GM23248 (cell line): ENCODE data around the gene USP6NL. TPM values are rescaled to one million over a fixed set of nuclear protein-coding genes. Genes with fewer than 3 reads are reported as not detected.

Experiments used
- DNase-seq: peaks from one replicate; pipeline ENCODE4 v3.0.0-alpha.2; 2015
- H2AFZ ChIP-seq: fragments of 200-600 bp; sonication (generic); 2 replicates; pipeline ENCODE4 v1.6.1; 2016; ENCODE audit warnings: antibody characterized with exemption
- H3F3A ChIP-seq: fragments of 200-600 bp; sonication (generic); 2 replicates; pipeline ENCODE4 v1.6.1; 2016; ENCODE audit warnings: mild to moderate bottlenecking, antibody characterized with exemption, mixed run types; ENCODE audit not compliant: insufficient read depth
- H3K27ac ChIP-seq: fragments of 200-600 bp; sonication (generic); 2 replicates; pipeline ENCODE4 v1.5.1; 2016; ENCODE audit warnings: mild to moderate bottlenecking
- H3K27me3 ChIP-seq: fragments of 200-600 bp; sonication (generic); replicated peaks from 2 replicates; pipeline ENCODE4 v1.6.1; 2016; ENCODE audit warnings: mild to moderate bottlenecking; ENCODE audit not compliant: insufficient read depth
- H3K36me3 ChIP-seq: fragments of 200-600 bp; sonication (generic); 2 replicates; pipeline ENCODE4 v1.6.1; 2016; ENCODE audit warnings: low read depth, mild to moderate bottlenecking
- H3K4me1 ChIP-seq: fragments of 200-600 bp; sonication (generic); 2 replicates; pipeline ENCODE4 v1.6.1; 2016; ENCODE audit warnings: mild to moderate bottlenecking; ENCODE audit not compliant: insufficient read depth
- H3K4me2 ChIP-seq: fragments of 200-600 bp; sonication (generic); one replicate; pipeline ENCODE4 v1.6.1; 2016; ENCODE audit warnings: mild to moderate bottlenecking; ENCODE audit not compliant: unreplicated experiment
- H3K4me3 ChIP-seq: fragments of 200-600 bp; sonication (generic); 2 replicates; pipeline ENCODE4 v1.5.1; 2016; ENCODE audit warnings: mild to moderate bottlenecking
- H3K79me2 ChIP-seq: fragments of 200-600 bp; sonication (generic); 2 replicates; pipeline ENCODE4 v1.6.1; 2016; ENCODE audit warnings: mild to moderate bottlenecking; ENCODE audit not compliant: insufficient read depth
- H3K9ac ChIP-seq: fragments of 200-600 bp; sonication (generic); 2 replicates; pipeline ENCODE4 v1.6.1; 2016; ENCODE audit warnings: mild to moderate bottlenecking
- H3K9me2 ChIP-seq: fragments of 200-600 bp; sonication (generic); 2 replicates; pipeline ENCODE4 v1.6.1; 2016; ENCODE audit warnings: mixed run types, mild to moderate bottlenecking, moderate library complexity; ENCODE audit not compliant: insufficient read depth
- H3K9me3 ChIP-seq: fragments of 200-600 bp; sonication (generic); one replicate; pipeline ENCODE4 v1.6.1; 2017; ENCODE audit warnings: low read depth
- H4K20me1 ChIP-seq: fragments of 200-600 bp; sonication (generic); 2 replicates; pipeline ENCODE4 v1.6.0; 2016; ENCODE audit not compliant: insufficient read depth
- EZH2 ChIP-seq: fragments of 200-600 bp; sonication (generic); IDR thresholded peaks from 2 replicates; pipeline ENCODE4 v1.6.1; 2018; ENCODE audit warnings: antibody characterized with exemption, mild to moderate bottlenecking; ENCODE audit not compliant: insufficient read depth, poor library complexity, severe bottlenecking
- EZH2phosphoT487 ChIP-seq: fragments of 200-600 bp; sonication (generic); IDR thresholded peaks from 2 replicates; pipeline ENCODE4 v1.6.1; 2018; ENCODE audit warnings: antibody characterized with exemption, moderate library complexity, mild to moderate bottlenecking, low read depth; ENCODE audit not compliant: insufficient read depth
- WGBS, 2 experiments: methylation state at CpG; one replicate each; pipeline ENCODE4 v1.1.6; 2015 to 2017; ENCODE audit warnings: low lambda C conversion rate in 2 of 2, low coverage in 1 of 2; ENCODE audit errors: missing lambda C conversion rate in 2 of 2; 5-methylcytosine and 5-hydroxymethylcytosine counted together
- in situ Hi-C: fragments of 300-500 bp; cut with MboI; formaldehyde crosslinking; loops from 2 replicates; pipeline ENCODE4 v1.15.0; 2020
- polyA plus RNA-seq: library from polyadenylated mRNA; unstranded; fragments of >200 nt; fragmentation: Nextera tagmentation; extraction: Ambion mirVana; gene quantifications from 2 replicates; pipeline ENCODE4 v1.2.1, GENCODE V29; 2016
- total RNA-seq: library from RNA; depleted of rRNA; stranded (reverse); fragments of >200 nt; shearing (Covaris generic); gene quantifications from 2 replicates; pipeline ENCODE4 v1.2.3, GENCODE V29; 2014

USP6NL gene
- total and polyA plus RNA-seq, 2 experiments from 2014 or later, result 4.4 to 9.2 TPM

DNA sequence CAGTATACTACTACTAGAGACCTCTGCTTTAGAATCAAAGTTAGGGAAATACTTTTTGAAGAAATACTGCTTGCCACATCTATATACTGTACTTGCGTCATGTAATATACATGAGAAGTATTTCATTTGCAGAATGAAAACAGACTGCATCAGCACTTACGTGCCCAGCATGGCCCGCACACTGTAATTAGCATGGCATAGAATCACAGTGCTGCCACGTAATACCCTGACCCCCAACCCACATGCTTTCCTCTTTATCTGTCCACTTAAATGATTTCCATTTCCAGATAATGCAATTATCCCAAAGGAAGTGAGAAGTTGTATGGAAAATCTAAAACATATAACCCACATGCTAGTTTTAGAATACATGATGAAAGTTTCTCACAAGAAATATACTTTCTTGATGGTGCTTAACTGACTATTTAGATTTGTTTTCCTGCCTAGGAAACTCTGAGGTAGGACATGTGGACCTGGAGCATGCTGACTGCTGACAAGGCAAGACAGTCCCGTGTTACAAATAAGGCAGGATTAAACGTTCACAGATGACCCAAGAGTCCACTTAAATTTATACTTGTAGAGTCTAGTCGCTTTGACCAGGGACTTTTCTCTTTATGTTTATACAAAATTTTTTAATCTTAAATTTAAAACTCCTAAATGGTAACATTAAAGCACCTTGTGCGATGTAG lies 12.6 kb downstream of the USP6NL start:
- no peak for DNase-seq
- TF ChIP-seq EZH2, result no peak
- no peak for TF ChIP-seq EZH2phosphoT487
- Histone ChIP-seq H3K27ac (no peak overlapping the region), H3K36me3 (no peaks in the 10 kb centered on the region), H3K9me3 (no peaks in the 10 kb centered on the region), H3F3A (no peaks in the 10 kb centered on the region), H2AFZ (no peak overlapping the region), H4K20me1 (no peaks in the 10 kb centered on the region), H3K4me3 (no peak overlapping the region), H3K4me2 (no peak overlapping the region), H3K27me3 (no peaks in the 10 kb centered on the region), H3K79me2 (peaks cover 60% of the 10 kb centered on the region), H3K4me1 (peaks cover 6% of the 10 kb centered on the region; the same call in 1 of the 2 replicates), H3K9ac (no peak overlapping the region), H3K9me2 (no peaks in the 10 kb centered on the region)
- in situ Hi-C loops, result no loop called here
- WGBS, 2 experiments, result 84 to 86% methylated on average over 8 of the region's 8 CpGs

- Histone ChIP-seq H3K9me3 (no peaks in the 10 kb centered on the region), H3K4me3 (no peak overlapping the region), H3K9me2 (no peaks in the 10 kb centered on the region), H3K4me1 (peaks cover 6% of the 10 kb centered on the region; the same call in 1 of the 2 replicates), H3F3A (no peaks in the 10 kb centered on the region), H4K20me1 (no peaks in the 10 kb centered on the region), H3K27ac (no peak overlapping the region), H2AFZ (no peak overlapping the region), H3K4me2 (no peak overlapping the region), H3K27me3 (no peaks in the 10 kb centered on the region), H3K36me3 (no peaks in the 10 kb centered on the region), H3K79me2 (peaks cover 52% of the 10 kb centered on the region), H3K9ac (no peak overlapping the region)
- TF ChIP-seq EZH2 (no peak), EZH2phosphoT487 (no peak)
- 93 to 98% methylated on average over 3 of the region's 3 CpGs for WGBS, 2 experiments
- in situ Hi-C loops, result no loop called here
- no peak for DNase-seq
Observed at GRCh38 chr10:11597470-11597869, 14.0 kb downstream of the USP6NL start.

DNA sequence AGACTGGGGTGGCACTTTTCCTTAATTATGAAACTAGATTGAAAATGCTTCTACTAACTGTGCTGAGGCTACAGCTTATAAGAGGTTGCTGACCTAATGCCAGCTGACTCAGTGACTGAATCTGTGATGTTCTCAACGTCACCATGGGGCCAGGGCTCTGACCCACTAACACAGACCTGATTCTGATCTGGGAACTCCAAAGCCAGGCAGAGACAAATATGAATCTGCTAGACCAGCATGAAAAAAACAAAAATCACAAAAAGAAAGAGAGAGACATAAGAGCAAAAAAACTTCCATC lies 16.1 kb downstream of the USP6NL start:
- peak overlapping the region; percentile 10 for H3K4me2 ChIP-seq
- in situ Hi-C loops, result no loop called here

GRCh38 chr10:11594589-11595394 lies 16.7 kb downstream of the USP6NL start:
- in situ Hi-C loops, result no loop called here

More for the DNA sequence above, 16.1 kb downstream of the USP6NL start:
- Histone ChIP-seq H3F3A (no peaks in the 10 kb centered on the region), H3K9me3 (no peaks in the 10 kb centered on the region), H4K20me1 (no peaks in the 10 kb centered on the region), H3K9ac (no peak overlapping the region), H3K4me1 (peaks cover 6% of the 10 kb centered on the region; the same call in 1 of the 2 replicates), H2AFZ (no peak overlapping the region), H3K27ac (no peak overlapping the region), H3K4me3 (no peak overlapping the region), H3K9me2 (no peaks in the 10 kb centered on the region), H3K79me2 (peaks cover 31% of the 10 kb centered on the region), H3K36me3 (no peaks in the 10 kb centered on the region), H3K27me3 (no peaks in the 10 kb centered on the region)
- 0 to 11% methylated on average over 1 of the region's 1 CpG for WGBS, 2 experiments
- DNase-seq, result peak; percentile 86
- no peak for TF ChIP-seq EZH2
- TF ChIP-seq EZH2phosphoT487, result no peak

More at GRCh38 chr10:11594589-11595394, 16.7 kb downstream of the USP6NL start:
- H4K20me1 ChIP-seq, result no peaks in the 10 kb centered on the region
- no peaks in the 10 kb centered on the region for H3K36me3 ChIP-seq
- no peaks in the 10 kb centered on the region for H3K9me2 ChIP-seq
- no peak overlapping the region for H3K4me3 ChIP-seq
- TF ChIP-seq EZH2 (no peak), EZH2phosphoT487 (no peak)
- H3K4me1 ChIP-seq, result peaks cover 6% of the 10 kb centered on the region; the same call in 1 of the 2 replicates
- no peak overlapping the region for H2AFZ ChIP-seq
- no peaks in the 10 kb centered on the region for H3K9me3 ChIP-seq
- H3K27ac ChIP-seq, result no peak overlapping the region
- peaks cover 30% of the 10 kb centered on the region for H3K79me2 ChIP-seq
- no peaks in the 10 kb centered on the region for H3F3A ChIP-seq
- DNase-seq, result no peak
- 98 to 99% methylated on average over 6 of the region's 6 CpGs for WGBS, 2 experiments
- H3K4me2 ChIP-seq, result peak overlapping the region; percentile 10
- no peaks in the 10 kb centered on the region for H3K27me3 ChIP-seq
- H3K9ac ChIP-seq, result no peak overlapping the region
